H1 (cell line): Measurements from ENCODE around the gene NFATC1. TPM values are rescaled to one million over a fixed set of nuclear protein-coding genes. Genes with fewer than 3 reads are reported as not detected.

Source experiments
- CTCF ChIA-PET: fragments of 300-600 bp; sonication (Branson Sonifier 250); formaldehyde crosslinking; loops from one replicate; lab custom pipeline; 2021; ENCODE audit not compliant: partially characterized antibody; lab: Charles Lee
- POLR2A ChIA-PET: fragments of 300-600 bp; sonication (Branson Sonifier 250); formaldehyde crosslinking; loops from one replicate; lab custom pipeline; 2021; ENCODE audit warnings: inconsistent platforms; ENCODE audit not compliant: partially characterized antibody; lab: Charles Lee
- DNase-seq, 2 experiments: peaks; one replicate each; pipeline versions ENCODE4 v3.0.0 to v3.0.0-alpha.2; 2010 to 2022; ENCODE audit warnings: low spot score in 2 of 2, low read depth in 1 of 2, mixed read lengths in 1 of 2
- FAIRE-seq: peaks from 2 replicates; lab custom pipeline; 2011; peaks lifted over from hg19 to GRCh38; lab: Jason Lieb, UNC
- H2AFZ ChIP-seq: 2 replicates; pipeline ENCODE4 v1.8.1; 2012; ENCODE audit warnings: low read length, inconsistent platforms
- H2AK5ac ChIP-seq: 2 replicates; pipeline ENCODE4 v1.6.1; 2013; ENCODE audit warnings: low read depth, low read length
- H2BK120ac ChIP-seq: replicated peaks from 2 replicates; pipeline ENCODE3; 2013; ENCODE audit warnings: low read depth, low read length, inconsistent platforms
- H2BK12ac ChIP-seq: 2 replicates; pipeline ENCODE4 v1.6.1; 2013; ENCODE audit warnings: low read depth, low read length
- H2BK15ac ChIP-seq: 2 replicates; pipeline ENCODE4 v1.6.1; 2013; ENCODE audit warnings: low read length
- H2BK20ac ChIP-seq: 2 replicates; pipeline ENCODE4 v1.6.1; 2013; ENCODE audit warnings: low read length
- H2BK5ac ChIP-seq: 2 replicates; pipeline ENCODE4 v1.6.1; 2013; ENCODE audit warnings: low read depth, low read length
- H3K14ac ChIP-seq: 2 replicates; pipeline ENCODE4 v1.6.1; 2013; ENCODE audit warnings: inconsistent platforms; ENCODE audit not compliant: insufficient read length
- H3K18ac ChIP-seq: 2 replicates; pipeline ENCODE4 v1.6.1; 2013; ENCODE audit warnings: low read length; ENCODE audit errors: extremely low read depth
- H3K23ac ChIP-seq: 2 replicates; pipeline ENCODE4 v1.6.1; 2013; ENCODE audit warnings: inconsistent platforms; ENCODE audit not compliant: insufficient read length
- H3K23me2 ChIP-seq: 2 replicates; pipeline ENCODE4 v1.6.1; 2013; ENCODE audit warnings: low read depth, low read length
- H3K27ac ChIP-seq: 2 replicates; pipeline ENCODE4 v1.6.1; 2011; ENCODE audit warnings: low read depth, low read length, inconsistent platforms
- H3K27me3 ChIP-seq, 4 experiments: replicated peaks in 1 of 4; 1 replicate in 1 of 4; 2 replicates in 3 of 4; pipeline versions ENCODE4 v1.6.1 to v1.8.1; 2011 to 2013; ENCODE audit warnings: low read length in 3 of 4, mild to moderate bottlenecking in 3 of 4, inconsistent platforms in 2 of 4, mixed read lengths in 2 of 4, moderate library complexity in 1 of 4; ENCODE audit not compliant: control insufficient read depth in 3 of 4, insufficient read depth in 3 of 4; ENCODE audit errors: extremely low read depth in 1 of 4
- H3K36me3 ChIP-seq, 4 experiments: 2 replicates each; pipeline versions ENCODE4 v1.6.1 to v1.8.1; 2011 to 2013; ENCODE audit warnings: mild to moderate bottlenecking in 4 of 4, low read length in 3 of 4, moderate library complexity in 2 of 4, control low read depth in 1 of 4, inconsistent platforms in 1 of 4; ENCODE audit not compliant: insufficient read depth in 4 of 4, control insufficient read depth in 2 of 4
- H3K4ac ChIP-seq: replicated peaks from 2 replicates; pipeline ENCODE3; 2013; ENCODE audit warnings: low read length, low read depth, mixed read lengths, inconsistent platforms; ENCODE audit not compliant: insufficient read length
- H3K4me1 ChIP-seq, 4 experiments: replicated peaks in 1 of 4; 1 replicate in 1 of 4; 2 replicates in 3 of 4; pipeline versions ENCODE4 v1.6.1 to v1.8.1; 2011 to 2013; ENCODE audit warnings: low read length in 3 of 4, inconsistent platforms in 2 of 4, mixed read lengths in 1 of 4; ENCODE audit not compliant: insufficient read depth in 4 of 4, control insufficient read depth in 3 of 4
- H3K4me2 ChIP-seq, 2 experiments: 2 replicates each; pipeline versions ENCODE4 v1.6.1 to v1.8.1; 2011 to 2013; ENCODE audit warnings: low read depth in 2 of 2, low read length in 2 of 2, control low read depth in 1 of 2, inconsistent platforms in 1 of 2, mild to moderate bottlenecking in 1 of 2; ENCODE audit not compliant: insufficient read depth in 1 of 2
- H3K4me3 ChIP-seq, 4 experiments: fragments of 200-600, 300-600 bp in 1 of 4; sonication (generic), shearing (Covaris generic), sonication (Bioruptor Twin) in 1 of 4; 2 replicates each; pipeline versions ENCODE4 v1.5.1 to v1.8.1; 2011 to 2016; ENCODE audit warnings: low read length in 4 of 4, low read depth in 3 of 4, control low read depth in 2 of 4, inconsistent platforms in 2 of 4, mild to moderate bottlenecking in 2 of 4, mixed read lengths in 1 of 4, moderate library complexity in 1 of 4; ENCODE audit not compliant: insufficient read depth in 2 of 4; ENCODE audit errors: extremely low read depth in 1 of 4
- H3K56ac ChIP-seq: replicated peaks from 2 replicates; pipeline ENCODE3; 2013; ENCODE audit warnings: low read depth, mild to moderate bottlenecking, mixed read lengths, low read length, inconsistent platforms; ENCODE audit not compliant: insufficient read length
- H3K79me1 ChIP-seq: 2 replicates; pipeline ENCODE4 v1.6.1; 2013; ENCODE audit warnings: low read depth, low read length, control low read depth
- H3K79me2 ChIP-seq, 2 experiments: 2 replicates each; pipeline versions ENCODE4 v1.6.1 to v1.8.1; 2012 to 2013; ENCODE audit warnings: low read length in 2 of 2, mild to moderate bottlenecking in 2 of 2, inconsistent platforms in 1 of 2; ENCODE audit not compliant: insufficient read depth in 2 of 2, control insufficient read depth in 1 of 2
- H3K9ac ChIP-seq, 4 experiments: replicated peaks in 1 of 4; 1 replicate in 1 of 4; 2 replicates in 3 of 4; pipeline versions ENCODE4 v1.6.1 to v1.8.1; 2011 to 2013; ENCODE audit warnings: low read depth in 3 of 4, low read length in 3 of 4, control low read depth in 2 of 4, mild to moderate bottlenecking in 2 of 4, moderate library complexity in 2 of 4, inconsistent platforms in 1 of 4; ENCODE audit errors: extremely low read depth in 1 of 4
- H3K9me3 ChIP-seq, 2 experiments: 2 replicates each; pipeline versions ENCODE4 v1.6.1 to v1.8.1; 2012 to 2013; ENCODE audit warnings: mild to moderate bottlenecking in 2 of 2, moderate library complexity in 2 of 2, control low read depth in 1 of 2, inconsistent platforms in 1 of 2, low read depth in 1 of 2, low read length in 1 of 2, mixed read lengths in 1 of 2; ENCODE audit not compliant: insufficient read depth in 2 of 2
- H4K20me1 ChIP-seq, 2 experiments: replicated peaks in 1 of 2; 2 replicates each; pipeline versions ENCODE3 to v1.8.1; 2011 to 2013; ENCODE audit warnings: inconsistent platforms in 2 of 2, low read length in 2 of 2, mild to moderate bottlenecking in 1 of 2; ENCODE audit not compliant: insufficient read depth in 2 of 2, control insufficient read depth in 1 of 2
- H4K5ac ChIP-seq: 2 replicates; pipeline ENCODE4 v1.6.1; 2013; ENCODE audit warnings: low read length, low read depth, mixed read lengths, inconsistent platforms; ENCODE audit not compliant: insufficient read length
- H4K8ac ChIP-seq: 2 replicates; pipeline ENCODE4 v1.8.0; 2013; ENCODE audit warnings: mild to moderate bottlenecking, moderate library complexity, low read length, inconsistent platforms; ENCODE audit not compliant: insufficient read depth; ENCODE audit errors: extremely low read depth
- H4K91ac ChIP-seq: replicated peaks from 2 replicates; pipeline ENCODE3; 2013; ENCODE audit warnings: low read length, mixed read lengths, inconsistent platforms; ENCODE audit not compliant: insufficient read length
- POU5F1 ChIP-seq: IDR thresholded peaks from 2 replicates; pipeline ENCODE4 v1.6.1; 2011; ENCODE audit warnings: low read depth, mild to moderate bottlenecking, low read length, moderate library complexity
- RBBP5 ChIP-seq: IDR thresholded peaks from 2 replicates; pipeline ENCODE4 v1.7.1; 2012; ENCODE audit warnings: low read depth, mild to moderate bottlenecking, inconsistent platforms, low read length, moderate library complexity, borderline replicate concordance
- TAF1 ChIP-seq: IDR thresholded peaks from 2 replicates; pipeline ENCODE4 v1.6.1; 2011; ENCODE audit warnings: mild to moderate bottlenecking, low read depth, low read length
- YY1 ChIP-seq: IDR thresholded peaks from 2 replicates; pipeline ENCODE4 v1.6.1; 2011; ENCODE audit warnings: low read depth, mild to moderate bottlenecking, low read length
- WGBS, 2 experiments: shearing (Covaris generic) in 1 of 2; methylation state at CpG; one replicate each; pipeline versions ENCODE4 v1.1.6 to v1.1.7; 2013 to 2015; ENCODE audit warnings: low lambda C conversion rate in 2 of 2, mixed read lengths in 2 of 2, inconsistent platforms in 1 of 2, low coverage in 1 of 2, missing lambda C conversion rate in 1 of 2; ENCODE audit not compliant: insufficient replicate concordance in 2 of 2, insufficient coverage in 1 of 2, insufficient read length in 1 of 2; ENCODE audit errors: extremely low coverage in 1 of 2, missing lambda C conversion rate in 1 of 2; 5-methylcytosine and 5-hydroxymethylcytosine counted together
- polyA plus RNA-seq, 7 experiments: library from polyadenylated mRNA; depleted of rRNA in 3 of 7; stranded (reverse) in 5 of 7; unstranded in 2 of 7; fragments of >200 nt in 5 of 7; fragments of 200-250 nt in 2 of 7; gene quantifications; 1 replicate in 5 of 7; 2 replicates in 1 of 7; 4 replicates in 1 of 7; pipeline versions ENCODE4 v1.2.1 to v1.2.3, GENCODE V29; 2011 to 2013; ENCODE audit warnings: missing spikeins in 2 of 7, mixed read lengths in 2 of 7
- total RNA-seq: library from RNA; stranded (reverse); fragmentation: NEBNext Ultra II Directional; extraction: Animal tissue kit (Norgen Biotek cat#: 25700); gene quantifications from 2 replicates; pipeline ENCODE4 v1.2.1, GENCODE V29; 2021
- TF ChIP-seq, protein P1 (sequence below): IDR thresholded peaks from 2 replicates; pipeline ENCODE4 v1.6.1; 2012; ENCODE audit warnings: inconsistent platforms
- TF ChIP-seq, protein P2 (sequence below): IDR thresholded peaks from 2 replicates; pipeline ENCODE4 v1.6.1; 2012; ENCODE audit warnings: low read length, inconsistent platforms
- TF ChIP-seq, protein P3 (sequence below): IDR thresholded peaks from 2 replicates; pipeline ENCODE4 v1.6.1; 2012; ENCODE audit warnings: inconsistent platforms

The NFATC1 gene
- total and polyA plus RNA-seq, 2 of the 8 experiments (the other 6 are each of a cell fraction or from before 2014, with no cell fraction given), result 2.0 to 6.6 TPM

DNA sequence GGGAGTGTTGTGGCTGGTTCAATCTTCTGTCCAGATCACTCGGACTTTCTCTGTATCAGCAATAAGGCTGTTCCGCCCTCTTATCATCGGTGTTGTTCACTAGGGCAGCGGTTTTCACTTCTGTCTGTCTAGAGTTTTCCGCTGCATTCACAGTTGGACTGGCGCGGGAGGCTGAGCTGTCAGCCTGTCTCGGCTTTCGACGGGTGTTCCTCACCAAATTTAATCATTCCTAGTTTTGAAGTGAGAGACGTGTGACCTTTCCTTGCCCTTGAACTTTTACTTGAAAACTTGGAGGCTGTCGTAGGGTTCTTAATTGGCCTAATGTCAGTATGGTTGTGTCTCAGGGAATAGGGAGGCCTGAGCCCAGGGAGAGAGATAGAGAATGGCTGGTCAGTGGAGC is 108.3 kb downstream of the NFATC1 start:
- peaks cover 3 to 4% of the 10 kb centered on the region in 2 experiments; a peak in 1 of 4 replicates for H3K9me3 ChIP-seq
- H3K18ac ChIP-seq, result no peak overlapping the region
- WGBS, 2 experiments, result 92% methylated on average over 12 of the region's 12 CpGs; no CpG with 5 or more reads in 1 of the 2 experiments
- H3K4ac ChIP-seq, result no peak overlapping the region
- H3K4me3 ChIP-seq, result no peak overlapping the region
- H4K8ac ChIP-seq, result no peak overlapping the region
- H3K14ac ChIP-seq, result no peak overlapping the region
- peaks cover 0 to 13% (median 10%) of the 10 kb centered on the region in 4 experiments; a peak in 4 of 7 replicates for H3K27me3 ChIP-seq
- H4K20me1 ChIP-seq, result no peaks in the 10 kb centered on the region
- ChIA-PET CTCF (interaction anchor here (1.0 kb wide), 1 partner anchor 123 kb away, joined by 3 read pairs; no protein-coding TSS in a partner anchor), POLR2A (no interaction called here)
- H3K23ac ChIP-seq, result no peak overlapping the region
- TF ChIP-seq, protein P1, sequence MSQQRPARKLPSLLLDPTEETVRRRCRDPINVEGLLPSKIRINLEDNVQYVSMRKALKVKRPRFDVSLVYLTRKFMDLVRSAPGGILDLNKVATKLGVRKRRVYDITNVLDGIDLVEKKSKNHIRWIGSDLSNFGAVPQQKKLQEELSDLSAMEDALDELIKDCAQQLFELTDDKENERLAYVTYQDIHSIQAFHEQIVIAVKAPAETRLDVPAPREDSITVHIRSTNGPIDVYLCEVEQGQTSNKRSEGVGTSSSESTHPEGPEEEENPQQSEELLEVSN, result no peak
- no peak for TF ChIP-seq RBBP5
- no peak for TF ChIP-seq TAF1
- TF ChIP-seq, protein P2, sequence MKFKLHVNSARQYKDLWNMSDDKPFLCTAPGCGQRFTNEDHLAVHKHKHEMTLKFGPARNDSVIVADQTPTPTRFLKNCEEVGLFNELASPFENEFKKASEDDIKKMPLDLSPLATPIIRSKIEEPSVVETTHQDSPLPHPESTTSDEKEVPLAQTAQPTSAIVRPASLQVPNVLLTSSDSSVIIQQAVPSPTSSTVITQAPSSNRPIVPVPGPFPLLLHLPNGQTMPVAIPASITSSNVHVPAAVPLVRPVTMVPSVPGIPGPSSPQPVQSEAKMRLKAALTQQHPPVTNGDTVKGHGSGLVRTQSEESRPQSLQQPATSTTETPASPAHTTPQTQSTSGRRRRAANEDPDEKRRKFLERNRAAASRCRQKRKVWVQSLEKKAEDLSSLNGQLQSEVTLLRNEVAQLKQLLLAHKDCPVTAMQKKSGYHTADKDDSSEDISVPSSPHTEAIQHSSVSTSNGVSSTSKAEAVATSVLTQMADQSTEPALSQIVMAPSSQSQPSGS, result no peak
- TF ChIP-seq, protein P3, sequence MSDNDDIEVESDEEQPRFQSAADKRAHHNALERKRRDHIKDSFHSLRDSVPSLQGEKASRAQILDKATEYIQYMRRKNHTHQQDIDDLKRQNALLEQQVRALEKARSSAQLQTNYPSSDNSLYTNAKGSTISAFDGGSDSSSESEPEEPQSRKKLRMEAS, result no peak
- TF ChIP-seq POU5F1, result no peak
- no peak for TF ChIP-seq YY1
- no peak overlapping the region for H3K4me2 ChIP-seq
- DNase-seq (no peak), FAIRE-seq (no peak)
- H4K5ac ChIP-seq, result no peak overlapping the region
- H3K4me1 ChIP-seq, result peaks cover 0 to 12% (median 9%) of the 10 kb centered on the region in 4 experiments; a peak in 5 of 7 replicates
- H2BK5ac ChIP-seq, result no peak overlapping the region
- no peak overlapping the region for H2BK12ac ChIP-seq
- H2AK5ac ChIP-seq, result no peak overlapping the region
- no peak overlapping the region for H2AFZ ChIP-seq
- H3K9ac ChIP-seq, result no peak overlapping the region
- H2BK15ac ChIP-seq, result no peak overlapping the region
- H3K23me2 ChIP-seq, result no peaks in the 10 kb centered on the region
- no peak overlapping the region for H2BK120ac ChIP-seq
- H2BK20ac ChIP-seq, result no peak overlapping the region
- H4K91ac ChIP-seq, result no peak overlapping the region
- no peak overlapping the region for H3K27ac ChIP-seq
- H3K79me2 ChIP-seq, result no peaks in the 10 kb centered on the region
- H3K79me1 ChIP-seq, result no peaks in the 10 kb centered on the region
- no peaks in the 10 kb centered on the region for H3K36me3 ChIP-seq
- no peak overlapping the region for H3K56ac ChIP-seq
